HepG2 (cell line): ENCODE results near the gene NUDT17. TPM values are rescaled to one million over a fixed set of nuclear protein-coding genes. Genes with fewer than 3 reads are reported as not detected.
A peak's percentile ranks its signal among the peaks of the same experiment; 100 is the strongest.

Experiments
- ASH2L ChIP-seq: fragments of 300-600, 200-600 bp; sonication (generic); IDR thresholded peaks from 2 replicates; pipeline ENCODE4 v1.7.0; 2017; ENCODE audit warnings: low read depth, mild to moderate bottlenecking, moderate library complexity, mixed read lengths, low read length; ENCODE audit not compliant: insufficient read length
- CBX5 ChIP-seq: sonication (generic); formaldehyde crosslinking; IDR thresholded peaks from 2 replicates; pipeline ENCODE4 v1.4.0; 2020; ENCODE audit warnings: missing genetic modification reagents, borderline replicate concordance
- CREBL2 ChIP-seq: sonication (generic); formaldehyde crosslinking; IDR thresholded peaks from 2 replicates; pipeline ENCODE4 v1.8.1; 2023; ENCODE audit warnings: missing genetic modification reagents, mild to moderate bottlenecking, borderline replicate concordance
- GFI1 ChIP-seq: sonication (generic); formaldehyde crosslinking; IDR thresholded peaks from 2 replicates; pipeline ENCODE4 v1.5.0; 2020; ENCODE audit warnings: missing genetic modification reagents, mild to moderate bottlenecking, borderline replicate concordance
- GLMP ChIP-seq: sonication (generic); formaldehyde crosslinking; IDR thresholded peaks from 2 replicates; pipeline ENCODE4 v1.9.0; 2021; ENCODE audit warnings: missing genetic modification reagents, mild to moderate bottlenecking, borderline replicate concordance
- HES4 ChIP-seq: sonication (generic); formaldehyde crosslinking; IDR thresholded peaks from 2 replicates; pipeline ENCODE4 v1.9.0; 2021; ENCODE audit warnings: mild to moderate bottlenecking, missing genetic modification reagents, borderline replicate concordance
- HMGA1 ChIP-seq: sonication (generic); formaldehyde crosslinking; conservative IDR thresholded peaks from 2 replicates; pipeline ENCODE4 v1.4.0; 2020; ENCODE audit warnings: missing genetic modification reagents
- HNRNPUL1 ChIP-seq: fragments of 200-400 bp; formaldehyde crosslinking; IDR thresholded peaks from 2 replicates; pipeline ENCODE4 v1.6.1; 2017; ENCODE audit warnings: low read depth, mild to moderate bottlenecking, low read length, moderate library complexity
- NFIC ChIP-seq: IDR thresholded peaks from 2 replicates; pipeline ENCODE4 v1.6.1; 2012; ENCODE audit warnings: mild to moderate bottlenecking, low read length, inconsistent platforms
- PATZ1 ChIP-seq: sonication (generic); formaldehyde crosslinking; IDR thresholded peaks from 2 replicates; pipeline ENCODE4 v1.4.0; 2020; ENCODE audit warnings: missing genetic modification reagents
- PBX3 ChIP-seq: sonication (generic); formaldehyde crosslinking; IDR thresholded peaks from 2 replicates; pipeline ENCODE4 v1.8.1; 2023; ENCODE audit warnings: missing genetic modification reagents, inconsistent platforms, borderline replicate concordance
- PHF21A ChIP-seq: sonication (generic); formaldehyde crosslinking; IDR thresholded peaks from 2 replicates; pipeline ENCODE4 v1.5.0; 2020; ENCODE audit warnings: mild to moderate bottlenecking, missing genetic modification reagents
- POLR2G ChIP-seq: fragments of 200-400 bp; formaldehyde crosslinking; IDR thresholded peaks from 2 replicates; pipeline ENCODE4 v1.6.1; 2018; ENCODE audit warnings: mild to moderate bottlenecking, low read depth, low read length, moderate library complexity
- SIN3A ChIP-seq: IDR thresholded peaks from 2 replicates; pipeline ENCODE4 v1.6.1; 2011; ENCODE audit warnings: low read depth, mild to moderate bottlenecking, control low read depth, low read length, borderline replicate concordance
- THAP7 ChIP-seq: sonication (generic); formaldehyde crosslinking; IDR thresholded peaks from 2 replicates; pipeline ENCODE4 v1.8.1; 2023; ENCODE audit warnings: mild to moderate bottlenecking, missing genetic modification reagents
- U2AF2 ChIP-seq: fragments of 200-400 bp; formaldehyde crosslinking; IDR thresholded peaks from 2 replicates; pipeline ENCODE4 v1.6.1; 2017; ENCODE audit warnings: low read depth, mild to moderate bottlenecking, low read length
- ZBTB42 ChIP-seq: sonication (generic); formaldehyde crosslinking; IDR thresholded peaks from 2 replicates; pipeline ENCODE4 v1.5.0; 2020; ENCODE audit warnings: mild to moderate bottlenecking, missing genetic modification reagents
- ZNF362 ChIP-seq: sonication (generic); formaldehyde crosslinking; IDR thresholded peaks from 2 replicates; pipeline ENCODE4 v1.4.0; 2020; ENCODE audit warnings: missing genetic modification reagents, mild to moderate bottlenecking, borderline replicate concordance
- ZNF670 ChIP-seq: sonication (generic); formaldehyde crosslinking; IDR thresholded peaks from 2 replicates; pipeline ENCODE4 v1.8.0; 2022; ENCODE audit warnings: mild to moderate bottlenecking, missing genetic modification reagents, borderline replicate concordance
- ZNF777 ChIP-seq: sonication (generic); formaldehyde crosslinking; IDR thresholded peaks from 2 replicates; pipeline ENCODE4 v1.4.0; 2020; ENCODE audit warnings: missing genetic modification reagents
- ZNF850 ChIP-seq: sonication (generic); formaldehyde crosslinking; conservative IDR thresholded peaks from 2 replicates; pipeline ENCODE4 v1.9.0; 2021; ENCODE audit warnings: mild to moderate bottlenecking, missing genetic modification reagents
- ZNF891 ChIP-seq: sonication (generic); formaldehyde crosslinking; IDR thresholded peaks from 2 replicates; pipeline ENCODE4 v1.5.0; 2020; ENCODE audit warnings: mild to moderate bottlenecking, missing genetic modification reagents
- polyA plus RNA-seq, 8 experiments: library from polyadenylated mRNA; depleted of rRNA in 3 of 8; stranded (reverse) in 7 of 8; unstranded in 1 of 8; fragments of >200 nt; fragmentation: Illumina TruSeq in 4 of 8; extraction: Trizol in 4 of 8; gene quantifications; 2 replicates each; pipeline versions ENCODE4 v1.2.1 to v1.2.3, GENCODE V29; 2011 to 2016; ENCODE audit warnings: low read depth in 4 of 8, missing spikeins in 1 of 8, mixed read lengths in 1 of 8; ENCODE audit not compliant: insufficient read depth in 1 of 8
- total RNA-seq, 5 experiments: library from RNA; depleted of rRNA; stranded (reverse); fragments of >200 nt; fragmentation: Illumina TruSeq; extraction: Trizol; gene quantifications; 2 replicates each; pipeline ENCODE4 v1.2.3, GENCODE V29; 2016; ENCODE audit warnings: low read depth in 1 of 5

Gene NUDT17
- total and polyA plus RNA-seq, 2 of the 13 experiments (the other 11 are each of a cell fraction or from before 2014, with no cell fraction given): 2.6 to 5.8 TPM

- TF ChIP-seq HNRNPUL1 (no peak), HMGA1 (CRISPR knock-in tag) (no peak), CREBL2 (no peak), ZNF850 (CRISPR knock-in tag) (no peak), SIN3A (0 out of 2 replicates have a peak, but pooled peaks have one; percentile 55), ZNF777 (no peak), PHF21A (peak; percentile 86), ASH2L (peak; percentile 45), U2AF2 (no peak), ZBTB42 (CRISPR knock-in tag) (no peak), GLMP (CRISPR knock-in tag) (no peak), PATZ1 (CRISPR knock-in tag) (peak; percentile 76), ZNF670 (CRISPR knock-in tag) (0 out of 2 replicates have a peak, but pooled peaks have one; percentile 67), ZNF891 (CRISPR knock-in tag) (no peak), GFI1 (peak; percentile 70), ZNF362 (CRISPR knock-in tag) (no peak), PBX3 (CRISPR knock-in tag) (no peak), NFIC (no peak; the same call in 1 of the 2 replicates), HES4 (CRISPR knock-in tag) (no peak), THAP7 (CRISPR knock-in tag) (no peak), CBX5 (CRISPR knock-in tag) (peak; percentile 31; the same call in 1 of the 2 replicates), POLR2G (peak; percentile 75)
Observed at GRCh38 chr1:145891587-145892485, 46.4 kb downstream of the NUDT17 start (continued).
